GM12875 (cell line): Measurements from ENCODE around the gene SETD4.

ENCODE experiments used
- H3K4me3 ChIP-seq: one replicate; pipeline ENCODE4 v1.5.1; 2011; ENCODE audit warnings: low read depth, low read length, control low read depth
- CTCF ChIP-seq: IDR thresholded peaks from 2 replicates; pipeline ENCODE4 v1.5.1; 2011; ENCODE audit warnings: low read depth, mild to moderate bottlenecking, control low read depth, inconsistent platforms, low read length, moderate library complexity, borderline replicate concordance; ENCODE audit not compliant: insufficient read depth

Gene SETD4

GRCh38 chr21:36099000-36099399 is 38.7 kb upstream of the SETD4 start:
- TF ChIP-seq CTCF, result no peak
- H3K4me3 ChIP-seq, result no peak overlapping the region

GRCh38 chr21:36098182-36098532 is 37.8 kb upstream of the SETD4 start:
- no peak overlapping the region for H3K4me3 ChIP-seq
- TF ChIP-seq CTCF, result no peak

GRCh38 chr21:36097427-36098181 is 37.3 kb upstream of the SETD4 start:
- H3K4me3 ChIP-seq, result no peak overlapping the region
- TF ChIP-seq CTCF, result no peak

GRCh38 chr21:36096398-36097290 is 36.3 kb upstream of the SETD4 start:
- TF ChIP-seq CTCF, result no peak
- no peak overlapping the region for H3K4me3 ChIP-seq

GRCh38 chr21:36093512-36093911 is 33.2 kb upstream of the SETD4 start:
- TF ChIP-seq CTCF, result no peak
- H3K4me3 ChIP-seq, result no peak overlapping the region

GRCh38 chr21:36092681-36093080 is 32.4 kb upstream of the SETD4 start:
- H3K4me3 ChIP-seq, result no peak overlapping the region
- TF ChIP-seq CTCF, result no peak
